Osteoblast (primary cell): ENCODE measurements around the gene SNX30. TPM values are rescaled to one million over a fixed set of nuclear protein-coding genes. Genes with fewer than 3 reads are reported as not detected.

Source experiments
- DNase-seq: peaks from one replicate; pipeline ENCODE4 v3.0.0; 2011; ENCODE audit warnings: low spot score, mixed read lengths; ENCODE audit not compliant: insufficient read length; ENCODE audit errors: missing footprints
- H2AFZ ChIP-seq: 2 replicates; pipeline ENCODE4 v1.6.0; 2011; ENCODE audit warnings: mild to moderate bottlenecking, low read length
- H3K27ac ChIP-seq: 2 replicates; pipeline ENCODE4 v1.5.1; 2011; ENCODE audit warnings: mild to moderate bottlenecking, low read depth, low read length, moderate library complexity
- H3K27me3 ChIP-seq: 2 replicates; pipeline ENCODE4 v1.6.0; 2012; ENCODE audit warnings: mild to moderate bottlenecking, control low read depth, inconsistent platforms, low read length, moderate library complexity; ENCODE audit not compliant: insufficient read depth
- H3K36me3 ChIP-seq: 2 replicates; pipeline ENCODE4 v1.5.1; 2011; ENCODE audit warnings: mild to moderate bottlenecking, low read length, control low read depth, moderate library complexity; ENCODE audit not compliant: insufficient read depth
- H3K4me1 ChIP-seq: 2 replicates; pipeline ENCODE4 v1.5.1; 2011; ENCODE audit warnings: mild to moderate bottlenecking, low read length, control low read depth, moderate library complexity; ENCODE audit not compliant: insufficient read depth
- H3K4me2 ChIP-seq: 2 replicates; pipeline ENCODE4 v1.6.0; 2011; ENCODE audit warnings: mild to moderate bottlenecking, low read length; ENCODE audit not compliant: insufficient read depth
- H3K4me3 ChIP-seq: fragments of 200-600 bp; sonication (generic); 3 replicates; pipeline ENCODE4 v1.5.1; 2012; ENCODE audit warnings: mild to moderate bottlenecking, low read length, inconsistent platforms; ENCODE audit not compliant: insufficient read depth
- H3K79me2 ChIP-seq: 2 replicates; pipeline ENCODE4 v1.6.0; 2012; ENCODE audit warnings: mild to moderate bottlenecking, low read length, control low read depth, inconsistent platforms; ENCODE audit not compliant: insufficient read depth
- H3K9me3 ChIP-seq: 2 replicates; pipeline ENCODE4 v1.5.1; 2011; ENCODE audit warnings: low read depth, low read length, control low read depth
- H4K20me1 ChIP-seq: 2 replicates; pipeline ENCODE4 v1.6.0; 2012; ENCODE audit warnings: mild to moderate bottlenecking, low read length, control low read depth; ENCODE audit not compliant: insufficient read depth
- CTCF ChIP-seq: IDR thresholded peaks from 2 replicates; pipeline ENCODE4 v1.5.1; 2011; ENCODE audit warnings: mild to moderate bottlenecking, low read depth, low read length, moderate library complexity; ENCODE audit errors: extremely low read depth
- total RNA-seq: library from RNA; depleted of rRNA; stranded (reverse); fragments of >200 nt; gene quantifications from 2 replicates; pipeline ENCODE4 v1.2.3, GENCODE V29; 2012

Gene SNX30
- total RNA-seq, 1 donor, result 38.7 TPM

DNA sequence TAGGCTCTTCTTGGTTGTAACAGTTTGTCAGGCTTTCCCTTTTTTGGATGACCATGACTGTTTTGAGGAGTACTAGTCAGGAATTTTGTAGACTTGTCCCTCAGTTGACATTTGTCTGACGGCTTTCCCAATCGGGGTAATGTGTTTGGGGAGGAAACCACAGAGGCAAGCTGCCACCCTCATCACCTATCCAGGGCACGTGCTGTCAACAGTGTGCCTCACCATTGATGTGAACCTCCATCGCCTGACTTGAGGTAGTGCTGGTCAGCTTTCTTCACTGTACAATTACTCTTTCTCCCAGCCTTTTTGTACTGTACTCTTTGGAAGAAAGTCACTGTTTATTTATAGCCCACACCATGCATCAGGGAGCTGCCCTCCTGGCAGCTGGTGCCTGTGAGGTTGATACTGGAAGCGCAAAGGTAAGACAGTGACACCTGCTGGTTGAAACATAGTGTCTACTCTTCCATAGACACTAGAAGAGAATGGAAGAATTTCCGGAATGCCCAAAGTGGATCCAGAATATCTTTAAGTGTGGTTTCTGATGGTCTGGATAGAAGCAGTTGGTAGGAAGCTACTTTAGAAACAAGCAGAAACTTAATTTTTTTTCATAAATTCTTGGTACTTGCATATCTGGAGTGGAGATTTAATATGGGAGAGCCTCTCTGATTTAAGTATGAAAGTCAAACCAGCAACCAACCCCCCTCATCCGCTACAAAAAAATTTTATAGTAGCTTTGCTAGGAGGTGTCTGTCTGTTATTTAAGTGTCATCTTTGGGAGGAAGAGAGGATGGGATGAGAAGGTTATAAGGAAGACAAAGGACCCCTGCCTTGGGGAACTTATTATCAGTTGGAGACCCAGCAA is 69.3 kb downstream of the SNX30 start:
- Histone ChIP-seq H2AFZ (peak overlapping the region; percentile 50), H3K27ac (peak overlapping the region; percentile 69), H3K27me3 (no peaks in the 10 kb centered on the region), H3K4me1 (peaks cover 27% of the 10 kb centered on the region), H3K4me2 (peak overlapping the region; percentile 43), H3K79me2 (peaks cover 6% of the 10 kb centered on the region), H3K36me3 (peaks cover 9% of the 10 kb centered on the region), H4K20me1 (peaks cover 3% of the 10 kb centered on the region), H3K9me3 (no peaks in the 10 kb centered on the region), H3K4me3 (no peak overlapping the region)
- TF ChIP-seq CTCF, result peak; percentile 70
- peak; percentile 71 for DNase-seq

GRCh38 chr9:112820881-112821280 is 70.3 kb downstream of the SNX30 start:
- DNase-seq, result no peak
- H3K4me2 ChIP-seq, result no peak overlapping the region
- peaks cover 2% of the 10 kb centered on the region for H3K79me2 ChIP-seq

DNA sequence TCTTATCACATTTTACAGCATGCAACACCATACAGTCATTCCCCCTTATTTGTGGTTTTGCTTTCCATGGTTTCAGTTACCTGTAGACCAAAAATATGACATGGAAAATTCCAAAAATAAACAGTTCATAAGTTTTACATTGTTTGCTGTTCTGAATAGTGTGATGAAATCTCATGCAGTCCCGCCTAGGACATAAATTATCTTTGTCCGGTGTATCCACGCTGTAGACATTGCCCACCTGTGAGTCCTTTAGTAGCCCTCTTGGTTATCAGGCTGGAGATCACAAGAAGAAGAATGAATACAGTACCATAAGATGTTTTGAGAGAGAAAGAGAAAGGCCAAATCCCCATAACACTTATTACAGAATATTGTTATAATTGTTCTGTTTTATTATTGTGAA is 72.1 kb downstream of the SNX30 start:
- Histone ChIP-seq H3K4me2 (no peak overlapping the region), H3K4me1 (peaks cover 19% of the 10 kb centered on the region), H3K9me3 (no peaks in the 10 kb centered on the region), H3K27ac (no peak overlapping the region), H3K4me3 (no peak overlapping the region), H2AFZ (no peak overlapping the region), H3K27me3 (no peaks in the 10 kb centered on the region), H3K36me3 (peaks cover 8% of the 10 kb centered on the region), H4K20me1 (peaks cover 3% of the 10 kb centered on the region), H3K79me2 (no peaks in the 10 kb centered on the region)
- no peak for DNase-seq
- TF ChIP-seq CTCF, result no peak

More at GRCh38 chr9:112820881-112821280, 70.3 kb downstream of the SNX30 start:
- no peak overlapping the region for H2AFZ ChIP-seq
- H3K4me3 ChIP-seq, result no peak overlapping the region
- peaks cover 3% of the 10 kb centered on the region for H4K20me1 ChIP-seq
- H3K4me1 ChIP-seq, result peaks cover 27% of the 10 kb centered on the region
- no peaks in the 10 kb centered on the region for H3K27me3 ChIP-seq
- peak overlapping the region; percentile 46 for H3K27ac ChIP-seq
- no peak for TF ChIP-seq CTCF
- H3K9me3 ChIP-seq, result no peaks in the 10 kb centered on the region
- H3K36me3 ChIP-seq, result peaks cover 9% of the 10 kb centered on the region

- Histone ChIP-seq H3K36me3 (peaks cover 3% of the 10 kb centered on the region), H2AFZ (no peak overlapping the region), H3K9me3 (no peaks in the 10 kb centered on the region), H3K27me3 (no peaks in the 10 kb centered on the region), H3K4me1 (peaks cover 17% of the 10 kb centered on the region), H3K79me2 (no peaks in the 10 kb centered on the region), H3K4me3 (no peak overlapping the region), H3K4me2 (no peak overlapping the region), H3K27ac (no peak overlapping the region), H4K20me1 (peaks cover 3% of the 10 kb centered on the region)
- TF ChIP-seq CTCF, result no peak
- DNase-seq, result no peak
Observed at GRCh38 chr9:112823257-112823656, 72.7 kb downstream of the SNX30 start.
